Hepatocyte (in vitro differentiated cells): ENCODE data around the gene YOD1. TPM values are rescaled to one million over a fixed set of nuclear protein-coding genes. Genes with fewer than 3 reads are reported as not detected.
A peak's percentile ranks its signal among the peaks of the same experiment; 100 is the strongest.

Experiments used
- DNase-seq: peaks from one replicate; pipeline ENCODE4 v3.0.0-alpha.2; 2016; ENCODE audit warnings: low spot score
- H2AFZ ChIP-seq: fragments of 200-600 bp; sonication (generic); 2 replicates; pipeline ENCODE4 v1.6.0; 2016; ENCODE audit warnings: antibody characterized with exemption, mild to moderate bottlenecking
- H3K27ac ChIP-seq: fragments of 200-600 bp; sonication (generic); 2 replicates; pipeline ENCODE4 v1.5.1; 2016; ENCODE audit warnings: mild to moderate bottlenecking
- H3K27me3 ChIP-seq: fragments of 200-600 bp; sonication (generic); 2 replicates; pipeline ENCODE4 v1.6.1; 2016
- H3K36me3 ChIP-seq: fragments of 200-600 bp; sonication (generic); replicated peaks from 2 replicates; pipeline ENCODE4 v1.5.1; 2016; ENCODE audit warnings: low read depth; ENCODE audit not compliant: insufficient read depth
- H3K4me1 ChIP-seq: fragments of 200-600 bp; sonication (generic); 2 replicates; pipeline ENCODE4 v1.5.1; 2016; ENCODE audit warnings: mild to moderate bottlenecking, moderate library complexity; ENCODE audit not compliant: insufficient read depth
- H3K4me2 ChIP-seq: fragments of 200-600 bp; sonication (generic); 2 replicates; pipeline ENCODE4 v1.6.0; 2016
- H3K4me3 ChIP-seq: fragments of 200-600 bp; sonication (generic); 2 replicates; pipeline ENCODE4 v1.5.1; 2016; ENCODE audit warnings: mild to moderate bottlenecking
- H3K79me2 ChIP-seq: fragments of 200-600 bp; sonication (generic); 2 replicates; pipeline ENCODE4 v1.6.0; 2017; ENCODE audit warnings: mild to moderate bottlenecking
- H3K9me2 ChIP-seq: fragments of 200-600 bp; sonication (generic); replicated peaks from 2 replicates; pipeline ENCODE4 v1.6.0; 2017; ENCODE audit warnings: mild to moderate bottlenecking; ENCODE audit not compliant: insufficient read depth
- H3K9me3 ChIP-seq: fragments of 200-600 bp; sonication (generic); 2 replicates; pipeline ENCODE4 v1.5.1; 2016; ENCODE audit warnings: low read depth, mild to moderate bottlenecking
- H4K20me1 ChIP-seq: fragments of 200-600 bp; sonication (generic); 2 replicates; pipeline ENCODE4 v1.6.0; 2016; ENCODE audit warnings: mild to moderate bottlenecking; ENCODE audit not compliant: insufficient read depth, poor library complexity, severe bottlenecking
- EZH2 ChIP-seq: fragments of 200-600 bp; sonication (generic); IDR thresholded peaks from 2 replicates; pipeline ENCODE4 v1.6.1; 2016; ENCODE audit warnings: antibody characterized with exemption, mild to moderate bottlenecking, borderline replicate concordance
- EZH2phosphoT487 ChIP-seq: fragments of 200-600 bp; sonication (generic); IDR thresholded peaks from one replicate; pipeline ENCODE4 v1.6.1; 2018; ENCODE audit warnings: antibody characterized with exemption, mild to moderate bottlenecking, low read depth, moderate library complexity; ENCODE audit not compliant: unreplicated experiment, severe bottlenecking
- WGBS: methylation state at CpG from one replicate; pipeline ENCODE4 v1.1.6; 2016; ENCODE audit warnings: low lambda C conversion rate; ENCODE audit errors: missing lambda C conversion rate; 5-methylcytosine and 5-hydroxymethylcytosine counted together
- polyA plus RNA-seq: library from polyadenylated mRNA; unstranded; fragments of >200 nt; fragmentation: Nextera tagmentation; extraction: Ambion mirVana; gene quantifications from 2 replicates; pipeline ENCODE4 v1.2.1, GENCODE V29; 2016
- total RNA-seq: library from RNA; depleted of rRNA; stranded (reverse); fragments of >200 nt; gene quantifications from 2 replicates; pipeline ENCODE4 v1.2.3, GENCODE V29; 2014
- TF ChIP-seq, protein P1 (sequence below): fragments of 200-600 bp; sonication (generic); IDR thresholded peaks from 2 replicates; pipeline ENCODE4 v1.5.1; 2016; ENCODE audit warnings: antibody characterized with exemption, mild to moderate bottlenecking; ENCODE audit not compliant: poor library complexity

YOD1 gene
- total and polyA plus RNA-seq, 2 experiments from 2014 or later = 4.5 to 25.7 TPM

DNA sequence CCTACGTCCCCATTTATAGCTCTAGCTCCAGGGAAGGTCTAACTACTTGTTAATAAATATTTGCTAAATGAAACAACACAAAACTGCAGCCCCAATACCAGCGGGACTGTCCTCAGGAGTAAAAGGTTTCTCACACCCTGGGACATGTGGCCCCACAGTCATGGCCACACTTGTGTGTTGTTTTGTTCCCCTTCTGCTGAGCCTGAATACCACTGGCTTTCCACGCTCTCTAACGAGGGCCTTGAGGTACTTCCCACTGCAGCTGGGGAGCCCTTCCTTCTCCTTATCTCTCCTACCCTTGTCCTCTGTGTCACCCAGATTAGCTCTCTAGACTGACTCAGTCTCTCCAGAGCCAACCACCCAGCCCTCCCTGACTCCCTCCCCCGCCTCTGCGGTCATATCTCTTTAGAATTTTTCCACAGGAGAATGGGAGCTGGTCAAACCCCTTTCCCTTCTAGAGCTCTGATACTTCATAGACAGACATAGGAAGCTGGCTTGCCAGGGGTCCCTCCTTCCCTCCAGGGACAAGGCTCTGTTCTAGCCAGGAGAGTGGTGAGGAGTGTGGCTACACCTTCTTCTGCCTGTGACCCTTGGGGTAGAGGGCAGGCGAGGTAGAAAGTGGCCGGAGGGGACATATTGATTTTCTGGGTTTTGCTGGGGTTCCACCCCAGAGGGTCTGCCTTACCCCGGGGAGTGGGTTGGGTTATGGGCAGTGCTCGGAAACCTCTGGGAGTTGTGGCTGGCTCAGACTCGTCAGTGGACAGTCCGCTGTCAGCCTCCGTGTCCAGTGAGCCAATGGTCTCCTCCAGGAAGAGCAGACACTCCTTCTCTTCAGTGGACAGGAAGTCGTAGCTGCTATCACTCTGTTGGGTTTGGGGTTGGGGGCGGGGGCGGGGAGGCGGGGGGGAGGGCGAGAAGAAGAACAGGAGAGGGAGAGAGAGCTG lies 26.5 kb downstream of the YOD1 start:
- Histone ChIP-seq H3K27me3 (no peaks in the 10 kb centered on the region), H3K36me3 (no peaks in the 10 kb centered on the region), H3K79me2 (peaks cover 11% of the 10 kb centered on the region), H3K9me2 (no peaks in the 10 kb centered on the region), H3K27ac (peak overlapping the region; percentile 100), H3K9me3 (no peaks in the 10 kb centered on the region), H3K4me2 (peak overlapping the region; percentile 77), H2AFZ (no peak overlapping the region), H3K4me1 (peaks cover 63% of the 10 kb centered on the region), H3K4me3 (no peak overlapping the region), H4K20me1 (no peaks in the 10 kb centered on the region)
- WGBS = 49% methylated on average over 16 of the region's 18 CpGs
- DNase-seq = peak; percentile 82
- TF ChIP-seq EZH2 = no peak
- TF ChIP-seq EZH2phosphoT487 = no peak
- TF ChIP-seq, protein P1, sequence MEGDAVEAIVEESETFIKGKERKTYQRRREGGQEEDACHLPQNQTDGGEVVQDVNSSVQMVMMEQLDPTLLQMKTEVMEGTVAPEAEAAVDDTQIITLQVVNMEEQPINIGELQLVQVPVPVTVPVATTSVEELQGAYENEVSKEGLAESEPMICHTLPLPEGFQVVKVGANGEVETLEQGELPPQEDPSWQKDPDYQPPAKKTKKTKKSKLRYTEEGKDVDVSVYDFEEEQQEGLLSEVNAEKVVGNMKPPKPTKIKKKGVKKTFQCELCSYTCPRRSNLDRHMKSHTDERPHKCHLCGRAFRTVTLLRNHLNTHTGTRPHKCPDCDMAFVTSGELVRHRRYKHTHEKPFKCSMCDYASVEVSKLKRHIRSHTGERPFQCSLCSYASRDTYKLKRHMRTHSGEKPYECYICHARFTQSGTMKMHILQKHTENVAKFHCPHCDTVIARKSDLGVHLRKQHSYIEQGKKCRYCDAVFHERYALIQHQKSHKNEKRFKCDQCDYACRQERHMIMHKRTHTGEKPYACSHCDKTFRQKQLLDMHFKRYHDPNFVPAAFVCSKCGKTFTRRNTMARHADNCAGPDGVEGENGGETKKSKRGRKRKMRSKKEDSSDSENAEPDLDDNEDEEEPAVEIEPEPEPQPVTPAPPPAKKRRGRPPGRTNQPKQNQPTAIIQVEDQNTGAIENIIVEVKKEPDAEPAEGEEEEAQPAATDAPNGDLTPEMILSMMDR = no peak

DNA sequence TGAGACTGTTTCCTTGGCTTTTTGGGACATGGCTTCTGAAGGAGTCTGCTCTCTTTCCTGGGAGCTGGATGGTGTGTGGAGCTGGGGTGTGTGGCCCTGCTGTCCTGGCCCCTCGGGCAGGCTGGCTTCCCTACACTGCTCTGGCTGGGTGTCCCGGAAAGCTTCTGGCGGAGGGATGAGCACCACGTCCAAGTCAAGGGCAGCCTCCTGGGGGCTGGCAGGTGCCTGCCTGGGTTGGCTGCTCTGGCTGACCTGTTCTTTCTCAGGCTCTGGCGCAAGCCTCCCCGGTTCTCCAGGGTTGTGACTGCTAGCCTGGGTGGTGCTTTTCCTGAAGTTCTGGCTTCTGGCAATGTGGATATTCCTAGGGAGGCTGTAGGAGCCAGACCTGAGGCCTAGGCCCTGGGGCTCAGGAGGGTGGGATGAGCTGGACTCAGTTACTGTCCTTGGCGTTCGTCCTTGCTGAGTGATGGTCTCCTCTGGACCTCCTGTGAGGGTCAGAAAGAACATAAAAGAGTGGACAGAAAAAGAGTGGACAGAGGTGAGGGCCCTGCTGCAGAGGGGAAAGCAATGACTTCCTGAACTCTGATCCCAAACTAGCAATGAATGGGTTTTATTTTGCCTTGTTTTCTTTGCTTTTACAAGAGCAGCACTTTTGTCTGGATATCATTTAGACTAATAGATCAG lies 27.9 kb downstream of the YOD1 start:
- no peaks in the 10 kb centered on the region for H3K9me2 ChIP-seq
- H2AFZ ChIP-seq = no peak overlapping the region
- no peak for TF ChIP-seq EZH2
- TF ChIP-seq, protein P1 = no peak
- TF ChIP-seq EZH2phosphoT487 = no peak
- H3K9me3 ChIP-seq = no peaks in the 10 kb centered on the region
- peaks cover 54% of the 10 kb centered on the region for H3K4me1 ChIP-seq
- peak overlapping the region; percentile 100 for H3K27ac ChIP-seq
- H3K27me3 ChIP-seq = no peaks in the 10 kb centered on the region
- 92% methylated on average over 8 of the region's 8 CpGs for WGBS
- H3K4me3 ChIP-seq = no peak overlapping the region
- DNase-seq = no peak
- no peaks in the 10 kb centered on the region for H3K36me3 ChIP-seq
- H4K20me1 ChIP-seq = no peaks in the 10 kb centered on the region
- H3K4me2 ChIP-seq = no peak overlapping the region
- H3K79me2 ChIP-seq = peaks cover 2% of the 10 kb centered on the region

DNA sequence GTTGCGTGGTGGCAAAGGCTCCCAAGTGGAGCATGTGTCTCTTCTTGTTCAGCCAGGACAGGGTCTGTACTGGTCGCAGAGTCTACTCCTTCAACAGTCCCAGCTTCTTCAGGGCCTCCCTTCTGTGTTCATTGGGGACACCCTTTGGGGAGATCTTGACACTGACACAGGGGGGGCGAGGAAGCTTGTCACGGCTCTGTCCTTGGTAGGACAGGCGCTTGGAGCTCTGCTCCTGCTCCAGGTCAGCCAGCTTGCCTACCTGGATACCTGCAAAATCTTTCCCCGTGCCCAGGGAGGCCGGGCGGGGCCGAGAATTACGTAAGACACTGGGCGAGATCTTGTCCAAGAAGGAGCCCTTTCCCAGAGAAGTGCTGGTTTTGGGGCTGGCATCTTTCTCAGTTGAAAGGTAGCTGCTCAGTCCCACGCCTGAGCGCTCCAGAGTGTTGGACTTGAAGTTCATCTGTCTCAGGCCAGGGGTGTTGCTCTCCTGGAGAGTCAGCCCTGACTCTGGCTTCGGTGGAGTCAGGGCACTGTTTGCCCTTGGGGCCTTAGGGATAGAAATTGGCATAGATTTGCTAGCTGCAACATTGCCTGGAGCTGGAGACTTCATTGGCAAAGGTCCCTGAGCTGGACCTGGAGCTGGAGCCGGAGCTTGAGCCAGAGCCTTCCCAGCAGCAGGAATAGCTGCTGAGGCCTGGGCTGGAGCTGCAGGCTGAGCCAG lies 29.0 kb downstream of the YOD1 start:
- Histone ChIP-seq H2AFZ (no peak overlapping the region), H3K36me3 (no peaks in the 10 kb centered on the region), H3K9me3 (no peaks in the 10 kb centered on the region), H3K27me3 (no peaks in the 10 kb centered on the region), H3K4me2 (no peak overlapping the region), H3K4me1 (peaks cover 44% of the 10 kb centered on the region), H3K9me2 (no peaks in the 10 kb centered on the region), H3K79me2 (no peaks in the 10 kb centered on the region), H4K20me1 (no peaks in the 10 kb centered on the region), H3K4me3 (no peak overlapping the region), H3K27ac (peak overlapping the region; percentile 100)
- WGBS = 94% methylated on average over 15 of the region's 15 CpGs
- DNase-seq = no peak
- no peak for TF ChIP-seq EZH2phosphoT487
